WTC11 (cell line): ENCODE results near the gene MLLT1. TPM values are rescaled to one million over a fixed set of nuclear protein-coding genes. Genes with fewer than 3 reads are reported as not detected.

Experiments used
- ATAC-seq: fragments of 200-7000 bp; cut with Tn5 transposase; 2 replicates; pipeline ENCODE4 v1.10.0; 2021; ENCODE audit warnings: mild to moderate bottlenecking, moderate library complexity
- CTCF ChIA-PET: fragments of 300-600 bp; sonication (Branson Sonifier 250); formaldehyde crosslinking; loops from one replicate; lab custom pipeline; 2021; ENCODE audit warnings: antibody characterized with exemption; lab: Charles Lee
- POLR2A ChIA-PET: fragments of 350-600 bp; sonication (Branson Sonifier 250); formaldehyde crosslinking; loops from one replicate; lab custom pipeline; 2021; ENCODE audit warnings: antibody characterized with exemption; lab: Charles Lee
- DNase-seq: peaks from one replicate; pipeline ENCODE4 v3.0.0; 2021; ENCODE audit warnings: low spot score
- H3K27ac Mint-ChIP-seq: 2 replicates; pipeline ENCODE4 v1.8.0; 2021; ENCODE audit warnings: mixed read lengths
- H3K27me3 Mint-ChIP-seq: 2 replicates; pipeline ENCODE4 v1.8.0; 2021; ENCODE audit warnings: low read depth, mild to moderate bottlenecking, moderate library complexity, mixed read lengths
- H3K36me3 Mint-ChIP-seq: 2 replicates; pipeline ENCODE4 v1.8.0; 2021; ENCODE audit warnings: mixed read lengths
- H3K4me1 Mint-ChIP-seq: 2 replicates; pipeline ENCODE4 v1.8.0; 2022; ENCODE audit warnings: mixed read lengths
- H3K4me3 Mint-ChIP-seq: 2 replicates; pipeline ENCODE4 v1.8.0; 2021; ENCODE audit warnings: mild to moderate bottlenecking, moderate library complexity, mixed read lengths
- H3K9me3 Mint-ChIP-seq: 2 replicates; pipeline ENCODE4 v1.8.0; 2021; ENCODE audit warnings: mixed read lengths
- CREB1 ChIP-seq: sonication (generic); formaldehyde crosslinking; IDR thresholded peaks from 2 replicates; pipeline ENCODE4 v1.8.0; 2023; ENCODE audit warnings: mild to moderate bottlenecking, missing genetic modification reagents
- CREM ChIP-seq: sonication (generic); formaldehyde crosslinking; IDR thresholded peaks from 2 replicates; pipeline ENCODE4 v1.8.1; 2022; ENCODE audit warnings: mild to moderate bottlenecking, missing genetic modification reagents, moderate library complexity
- ETV6 ChIP-seq: sonication (generic); formaldehyde crosslinking; IDR thresholded peaks from 2 replicates; pipeline ENCODE4 v1.8.1; 2022; ENCODE audit warnings: mild to moderate bottlenecking, missing genetic modification reagents
- FOXP1 ChIP-seq: sonication (generic); formaldehyde crosslinking; IDR thresholded peaks from 2 replicates; pipeline ENCODE4 v1.8.0; 2022; ENCODE audit warnings: missing genetic modification reagents, mild to moderate bottlenecking, moderate library complexity, borderline replicate concordance
- JAZF1 ChIP-seq: fragments of 250-450 bp; sonication (Bioruptor Pico); IDR thresholded peaks from 2 replicates; pipeline ENCODE4 v1.9.0; 2021; ENCODE audit warnings: moderate library complexity, mild to moderate bottlenecking, inconsistent platforms
- MXD4 ChIP-seq: fragments of 250-450 bp; sonication (Bioruptor Pico); IDR thresholded peaks from 2 replicates; pipeline ENCODE4 v1.8.0; 2021; ENCODE audit warnings: mild to moderate bottlenecking, moderate library complexity, borderline replicate concordance
- NFATC4 ChIP-seq: fragments of 250-450 bp; sonication (Bioruptor Pico); IDR thresholded peaks from 2 replicates; pipeline ENCODE4 v1.9.0; 2021; ENCODE audit warnings: mild to moderate bottlenecking
- NFYB ChIP-seq: sonication (generic); formaldehyde crosslinking; conservative IDR thresholded peaks from 2 replicates; pipeline ENCODE4 v1.8.0; 2022; ENCODE audit warnings: low read depth, missing genetic modification reagents
- NR3C1 ChIP-seq: sonication (generic); formaldehyde crosslinking; conservative IDR thresholded peaks from 2 replicates; pipeline ENCODE4 v1.8.1; 2023; ENCODE audit warnings: low read depth, mild to moderate bottlenecking, missing genetic modification reagents
- RORB ChIP-seq: fragments of 250-450 bp; sonication (Bioruptor Pico); IDR thresholded peaks from 2 replicates; pipeline ENCODE4 v1.9.0; 2021; ENCODE audit warnings: mild to moderate bottlenecking
- TP53 ChIP-seq: sonication (generic); formaldehyde crosslinking; IDR thresholded peaks from 2 replicates; pipeline ENCODE4 v1.8.1; 2023; ENCODE audit warnings: mild to moderate bottlenecking, missing genetic modification reagents
- ZNF121 ChIP-seq: sonication (generic); formaldehyde crosslinking; IDR thresholded peaks from 2 replicates; pipeline ENCODE4 v1.8.0; 2023; ENCODE audit warnings: missing genetic modification reagents
- ZNF219 ChIP-seq: sonication (generic); formaldehyde crosslinking; IDR thresholded peaks from 2 replicates; pipeline ENCODE4 v1.8.0; 2023; ENCODE audit warnings: missing genetic modification reagents, mild to moderate bottlenecking, borderline replicate concordance
- ZNF263 ChIP-seq: sonication (generic); formaldehyde crosslinking; IDR thresholded peaks from 2 replicates; pipeline ENCODE4 v1.8.1; 2022; ENCODE audit warnings: low read depth, mild to moderate bottlenecking, moderate library complexity, missing genetic modification reagents
- ZNF396 ChIP-seq: fragments of 250-450 bp; sonication (Bioruptor Pico); IDR thresholded peaks from 2 replicates; pipeline ENCODE4 v1.8.0; 2021; ENCODE audit warnings: mild to moderate bottlenecking, moderate library complexity, borderline replicate concordance
- ZNF416 ChIP-seq: fragments of 250-450 bp; sonication (Bioruptor Pico); IDR thresholded peaks from 2 replicates; pipeline ENCODE4 v1.9.0; 2021; ENCODE audit warnings: mild to moderate bottlenecking, inconsistent platforms
- total RNA-seq: library from RNA; stranded (reverse); gene quantifications from 3 replicates; pipeline ENCODE4 v1.2.3, GENCODE V29; 2021
- TF ChIP-seq, protein P1 (sequence below): sonication (generic); formaldehyde crosslinking; IDR thresholded peaks from 2 replicates; pipeline ENCODE4 v1.8.1; 2022; ENCODE audit warnings: low read depth, mild to moderate bottlenecking, moderate library complexity, missing genetic modification reagents, borderline replicate concordance
- TF ChIP-seq, protein P2 (sequence below): fragments of 200-600 bp; IDR thresholded peaks from 2 replicates; pipeline ENCODE4 v1.8.0; 2022; ENCODE audit warnings: antibody characterized with exemption
- TF ChIP-seq, protein P3 (sequence below): sonication (generic); formaldehyde crosslinking; IDR thresholded peaks from 2 replicates; pipeline ENCODE4 v1.8.1; 2023; ENCODE audit warnings: mild to moderate bottlenecking, missing genetic modification reagents

MLLT1 gene
- total RNA-seq, 1 experiment from 2014 or later: 58.2 TPM

DNA sequence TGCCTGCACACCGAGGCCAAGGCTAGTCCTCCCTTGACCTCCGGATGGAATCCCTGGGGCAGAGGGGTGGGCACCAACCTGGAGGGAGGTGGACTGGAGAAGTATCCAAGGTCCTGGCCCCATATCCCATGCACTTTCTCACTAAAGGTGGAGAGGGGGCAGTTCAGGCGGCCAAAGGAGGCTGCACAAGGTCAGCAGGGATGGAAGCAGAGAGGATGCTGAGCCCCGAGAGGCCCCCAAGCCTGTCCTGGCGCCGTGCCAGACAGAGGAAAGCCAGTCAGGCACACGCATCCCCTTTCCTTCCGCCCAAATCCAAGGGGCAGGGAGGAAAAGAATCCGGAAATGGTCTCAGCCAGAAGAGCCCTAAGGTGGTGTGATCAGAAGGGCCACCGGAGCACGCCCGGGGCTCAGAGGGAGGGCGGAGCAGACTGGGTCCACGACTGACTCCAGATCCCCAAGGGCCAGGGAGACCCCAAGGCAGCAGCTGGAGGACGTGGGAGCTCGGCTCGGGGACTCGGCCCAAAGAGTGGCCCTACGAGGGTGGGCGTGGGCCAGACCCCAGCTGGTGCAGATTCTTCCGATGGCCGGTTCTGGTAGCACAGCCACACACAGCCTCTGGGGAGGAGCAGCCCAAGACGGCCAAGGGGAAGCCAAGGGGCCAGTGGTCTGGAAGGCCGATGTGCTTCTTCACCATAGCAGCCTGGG is 60.0 kb downstream of the MLLT1 start:
- Mint-ChIP-seq H3K4me1 (peaks cover 3% of the 10 kb centered on the region; the same call in 1 of the 2 replicates), H3K4me3 (no peak overlapping the region), H3K9me3 (no peaks in the 10 kb centered on the region), H3K27me3 (no peaks in the 10 kb centered on the region), H3K27ac (no peak overlapping the region), H3K36me3 (no peaks in the 10 kb centered on the region; the same call in 1 of the 2 replicates)
- ChIA-PET CTCF (interaction anchor here (1.4 kb wide), 1 partner anchor 176 kb away, joined by 3 read pairs; no protein-coding TSS in a partner anchor), POLR2A (no interaction called here)
- ATAC-seq (no peak), DNase-seq (no peak)
- TF ChIP-seq CREM (CRISPR knock-in tag): no peak
- no peak for TF ChIP-seq ETV6
- no peak for TF ChIP-seq ZNF263 (CRISPR knock-in tag)
- no peak for TF ChIP-seq TP53 (CRISPR knock-in tag)
- TF ChIP-seq NFATC4 (CRISPR knock-in tag): no peak

DNA sequence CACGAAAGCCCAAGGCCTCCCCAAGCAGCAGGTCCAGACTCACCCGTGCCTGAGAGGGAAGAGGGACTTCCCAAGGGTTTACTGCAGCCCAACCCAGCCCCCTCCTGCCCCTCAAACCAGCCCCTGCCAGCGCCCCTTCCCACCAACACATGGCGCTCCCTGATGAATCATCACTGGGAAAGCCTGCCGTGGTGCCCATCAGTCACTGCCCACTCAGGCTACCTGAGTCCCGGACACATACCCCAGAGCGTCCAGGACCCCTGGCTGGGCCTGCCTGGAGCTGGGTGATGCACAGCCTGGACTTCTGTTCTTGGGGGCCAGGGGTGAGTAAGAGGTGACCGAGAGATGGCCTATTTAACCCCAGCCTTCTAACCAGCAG is 60.6 kb downstream of the MLLT1 start:
- no peak for ATAC-seq
- CTCF ChIA-PET: interaction anchor here (0.5 to 2.2 kb wide), 43 partner anchors 10 to 518 kb away, joined by 3 to 39 read pairs (median 5); partner anchors contain the start of genes ALKBH7, CLPP and NDUFA11
- DNase-seq: no peak
- TF ChIP-seq, protein P1, sequence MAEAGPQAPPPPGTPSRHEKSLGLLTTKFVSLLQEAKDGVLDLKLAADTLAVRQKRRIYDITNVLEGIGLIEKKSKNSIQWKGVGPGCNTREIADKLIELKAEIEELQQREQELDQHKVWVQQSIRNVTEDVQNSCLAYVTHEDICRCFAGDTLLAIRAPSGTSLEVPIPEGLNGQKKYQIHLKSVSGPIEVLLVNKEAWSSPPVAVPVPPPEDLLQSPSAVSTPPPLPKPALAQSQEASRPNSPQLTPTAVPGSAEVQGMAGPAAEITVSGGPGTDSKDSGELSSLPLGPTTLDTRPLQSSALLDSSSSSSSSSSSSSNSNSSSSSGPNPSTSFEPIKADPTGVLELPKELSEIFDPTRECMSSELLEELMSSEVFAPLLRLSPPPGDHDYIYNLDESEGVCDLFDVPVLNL (CRISPR knock-in tag): no peak
- TF ChIP-seq RORB (CRISPR knock-in tag): no peak
- no peaks in the 10 kb centered on the region; the same call in 1 of the 2 replicates for H3K36me3 Mint-ChIP-seq
- peaks cover 3% of the 10 kb centered on the region; the same call in 1 of the 2 replicates for H3K4me1 Mint-ChIP-seq
- H3K27me3 Mint-ChIP-seq: no peaks in the 10 kb centered on the region
- no peak overlapping the region for H3K4me3 Mint-ChIP-seq
- POLR2A ChIA-PET: no interaction called here
- H3K9me3 Mint-ChIP-seq: no peaks in the 10 kb centered on the region
- H3K27ac Mint-ChIP-seq: no peak overlapping the region

DNA sequence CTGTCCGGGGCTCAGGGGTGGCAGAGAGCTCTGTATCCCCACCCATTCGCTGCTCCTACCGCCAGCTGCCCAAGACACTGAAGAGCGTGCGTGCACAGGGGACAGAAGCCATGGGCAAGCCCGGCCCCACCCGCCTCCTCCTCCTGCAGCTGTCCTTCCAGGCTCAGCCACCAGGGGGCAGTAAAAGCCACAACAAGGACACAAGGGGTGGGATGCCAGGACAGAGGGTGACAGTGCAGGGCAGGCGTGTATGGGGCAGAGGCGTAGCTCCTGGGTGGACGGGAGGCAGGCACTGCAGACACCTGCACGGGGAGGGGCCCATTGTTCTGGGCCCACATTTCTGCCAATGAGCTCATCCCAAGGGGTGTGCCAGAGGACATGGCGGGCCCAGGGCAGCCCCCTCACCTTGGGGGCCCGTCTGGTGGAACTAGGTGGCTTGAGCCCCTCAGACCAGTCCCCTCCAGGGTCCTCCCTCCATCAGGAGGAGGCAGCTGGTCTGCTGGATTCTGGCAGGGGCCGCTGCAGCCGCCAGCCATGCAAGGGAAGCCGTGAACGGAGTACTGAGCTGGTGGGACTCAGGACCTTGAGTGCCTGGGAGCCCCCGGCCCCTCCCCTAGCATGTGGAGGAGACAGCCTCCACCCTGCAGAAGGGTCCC is 61.2 kb downstream of the MLLT1 start:
- Mint-ChIP-seq H3K4me1 (peaks cover 3% of the 10 kb centered on the region; the same call in 1 of the 2 replicates), H3K27ac (0 out of 2 replicates have a peak overlapping the region, but pooled peaks have one; percentile 24)
- CTCF ChIA-PET: interaction anchor here (0.5 to 2.2 kb wide), 51 partner anchors 9 to 518 kb away, joined by 3 to 39 read pairs (median 4); partner anchors contain the start of genes ALKBH7, CLPP, KHSRP and NDUFA11
- TF ChIP-seq, protein P2, sequence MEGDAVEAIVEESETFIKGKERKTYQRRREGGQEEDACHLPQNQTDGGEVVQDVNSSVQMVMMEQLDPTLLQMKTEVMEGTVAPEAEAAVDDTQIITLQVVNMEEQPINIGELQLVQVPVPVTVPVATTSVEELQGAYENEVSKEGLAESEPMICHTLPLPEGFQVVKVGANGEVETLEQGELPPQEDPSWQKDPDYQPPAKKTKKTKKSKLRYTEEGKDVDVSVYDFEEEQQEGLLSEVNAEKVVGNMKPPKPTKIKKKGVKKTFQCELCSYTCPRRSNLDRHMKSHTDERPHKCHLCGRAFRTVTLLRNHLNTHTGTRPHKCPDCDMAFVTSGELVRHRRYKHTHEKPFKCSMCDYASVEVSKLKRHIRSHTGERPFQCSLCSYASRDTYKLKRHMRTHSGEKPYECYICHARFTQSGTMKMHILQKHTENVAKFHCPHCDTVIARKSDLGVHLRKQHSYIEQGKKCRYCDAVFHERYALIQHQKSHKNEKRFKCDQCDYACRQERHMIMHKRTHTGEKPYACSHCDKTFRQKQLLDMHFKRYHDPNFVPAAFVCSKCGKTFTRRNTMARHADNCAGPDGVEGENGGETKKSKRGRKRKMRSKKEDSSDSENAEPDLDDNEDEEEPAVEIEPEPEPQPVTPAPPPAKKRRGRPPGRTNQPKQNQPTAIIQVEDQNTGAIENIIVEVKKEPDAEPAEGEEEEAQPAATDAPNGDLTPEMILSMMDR: peak; percentile 99
- TF ChIP-seq JAZF1 (CRISPR knock-in tag): no peak
- peak; percentile 68; the same call in 1 of the 2 replicates for TF ChIP-seq ZNF121 (CRISPR knock-in tag)
- TF ChIP-seq FOXP1: 0 out of 2 replicates have a peak, but pooled peaks have one; percentile 62
- TF ChIP-seq, all 79 proteins: peak for 3
- DNase-seq (peak; percentile 97), ATAC-seq (peak; percentile 82)
- POLR2A ChIA-PET: interaction anchor here (1.1 kb wide), 1 partner anchor 42 kb away, joined by 4 read pairs; no protein-coding TSS in a partner anchor
- Mint-ChIP-seq H3K36me3 (no peaks in the 10 kb centered on the region; the same call in 1 of the 2 replicates), H3K9me3 (no peaks in the 10 kb centered on the region), H3K27me3 (no peaks in the 10 kb centered on the region), H3K4me3 (no peak overlapping the region)

DNA sequence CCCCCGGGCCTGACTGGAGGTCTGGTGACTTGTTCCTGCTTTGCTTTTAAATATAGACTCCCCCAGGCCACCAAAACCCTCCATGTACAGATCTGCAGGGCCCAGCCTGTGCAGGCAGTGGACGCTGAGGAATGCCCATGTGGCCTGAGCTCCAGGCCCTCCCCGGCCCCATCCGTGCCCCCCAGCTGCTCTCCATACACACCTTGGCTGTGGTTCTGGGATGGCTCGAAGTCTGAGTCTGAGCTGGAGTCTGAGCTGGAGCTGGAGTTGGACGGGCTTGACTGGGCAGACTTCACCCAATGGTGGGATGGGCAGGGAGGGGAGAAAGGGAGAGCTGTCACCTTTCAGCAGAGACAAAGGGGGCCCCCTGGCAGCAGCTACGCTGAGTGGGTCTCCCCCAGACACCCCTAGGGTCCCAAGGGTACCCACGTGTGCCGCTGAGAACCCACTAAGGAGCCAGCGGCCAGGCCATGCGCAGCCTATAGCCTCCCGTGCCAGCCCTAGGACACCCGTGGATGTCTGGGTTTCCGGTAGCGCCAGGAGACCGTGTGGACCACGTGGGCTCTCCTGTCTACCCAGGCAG is 61.9 kb downstream of the MLLT1 start:
- Mint-ChIP-seq H3K9me3 (no peaks in the 10 kb centered on the region), H3K27me3 (no peaks in the 10 kb centered on the region), H3K27ac (no peak overlapping the region), H3K36me3 (no peaks in the 10 kb centered on the region; the same call in 1 of the 2 replicates), H3K4me1 (peaks cover 3% of the 10 kb centered on the region; the same call in 1 of the 2 replicates), H3K4me3 (no peak overlapping the region)
- ATAC-seq: no peak
- ChIA-PET POLR2A (interaction anchor here (1.1 kb wide), 1 partner anchor 43 kb away, joined by 4 read pairs; no protein-coding TSS in a partner anchor), CTCF (interaction anchor here (0.6 to 2.2 kb wide), 44 partner anchors 9 to 314 kb away, joined by 3 to 39 read pairs (median 5); partner anchors contain the start of genes ALKBH7, KHSRP and NDUFA11)
- DNase-seq: no peak
- no peak for TF ChIP-seq ETV6
- no peak for TF ChIP-seq CREB1 (CRISPR knock-in tag)
- no peak for TF ChIP-seq ZNF416
- TF ChIP-seq, protein P1 (CRISPR knock-in tag): no peak
- TF ChIP-seq NR3C1 (CRISPR knock-in tag): no peak
- TF ChIP-seq ZNF219: no peak
- no peak for TF ChIP-seq NFYB (CRISPR knock-in tag)
- no peak for TF ChIP-seq MXD4
- TF ChIP-seq, protein P3, sequence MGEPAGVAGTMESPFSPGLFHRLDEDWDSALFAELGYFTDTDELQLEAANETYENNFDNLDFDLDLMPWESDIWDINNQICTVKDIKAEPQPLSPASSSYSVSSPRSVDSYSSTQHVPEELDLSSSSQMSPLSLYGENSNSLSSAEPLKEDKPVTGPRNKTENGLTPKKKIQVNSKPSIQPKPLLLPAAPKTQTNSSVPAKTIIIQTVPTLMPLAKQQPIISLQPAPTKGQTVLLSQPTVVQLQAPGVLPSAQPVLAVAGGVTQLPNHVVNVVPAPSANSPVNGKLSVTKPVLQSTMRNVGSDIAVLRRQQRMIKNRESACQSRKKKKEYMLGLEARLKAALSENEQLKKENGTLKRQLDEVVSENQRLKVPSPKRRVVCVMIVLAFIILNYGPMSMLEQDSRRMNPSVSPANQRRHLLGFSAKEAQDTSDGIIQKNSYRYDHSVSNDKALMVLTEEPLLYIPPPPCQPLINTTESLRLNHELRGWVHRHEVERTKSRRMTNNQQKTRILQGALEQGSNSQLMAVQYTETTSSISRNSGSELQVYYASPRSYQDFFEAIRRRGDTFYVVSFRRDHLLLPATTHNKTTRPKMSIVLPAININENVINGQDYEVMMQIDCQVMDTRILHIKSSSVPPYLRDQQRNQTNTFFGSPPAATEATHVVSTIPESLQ (CRISPR knock-in tag): no peak
- no peak for TF ChIP-seq ZNF396
